Breast epithelium (tissue), 4 donors: ENCODE measurements around the gene PTPN7. TPM values are rescaled to one million over a fixed set of nuclear protein-coding genes. Genes with fewer than 3 reads are reported as not detected.
"Not testable (repeated sequence)": the region's sequence is repeated elsewhere in the genome, so short reads cannot be mapped to it uniquely, and the experiment has no call there.

Experiments used
- DNase-seq, 2 donors: peaks; one replicate each; pipeline ENCODE4 v3.0.0-alpha.2; 2019; ENCODE audit warnings: low spot score in 2 of 2
- H3K27ac ChIP-seq, 2 donors: fragments of 200-600 bp; sonication (generic) in 1 of 2; one replicate each; pipeline ENCODE4 v1.5.1; 2016 to 2019; ENCODE audit warnings: mild to moderate bottlenecking in 1 of 2
- H3K27me3 ChIP-seq, 2 donors: fragments of 200-600 bp; sonication (generic) in 1 of 2; one replicate each; pipeline versions ENCODE4 v1.5.1 to v1.6.0; 2017 to 2019; ENCODE audit warnings: control low read depth in 1 of 2, mild to moderate bottlenecking in 1 of 2
- H3K36me3 ChIP-seq: fragments of 200-600 bp; one replicate; pipeline ENCODE4 v1.5.1; 2019
- H3K4me1 ChIP-seq, 2 donors: fragments of 200-600 bp; sonication (generic); one replicate each; pipeline ENCODE4 v1.5.1; 2016 to 2019; ENCODE audit warnings: control low read depth in 1 of 2
- H3K4me3 ChIP-seq, 3 donors: fragments of 200-600 bp; sonication (generic); 1 replicate in 2 of 3; 2 replicates in 1 of 3; pipeline ENCODE4 v1.5.1; 2016 to 2019; ENCODE audit warnings: mild to moderate bottlenecking in 3 of 3, moderate library complexity in 2 of 3
- H3K9me3 ChIP-seq, 2 donors: fragments of 200-600 bp; sonication (generic) in 1 of 2; one replicate each; pipeline ENCODE4 v1.5.1; 2016 to 2019; ENCODE audit warnings: control low read depth in 1 of 2
- CTCF ChIP-seq, 3 donors: fragments of 450-650 bp; IDR thresholded peaks; one replicate each; pipeline ENCODE4 v1.5.1; 2016 to 2017; ENCODE audit warnings: antibody characterized with exemption in 3 of 3, mild to moderate bottlenecking in 3 of 3, moderate library complexity in 3 of 3
- POLR2A ChIP-seq: fragments of 450-650 bp; IDR thresholded peaks from one replicate; pipeline ENCODE4 v1.6.1; 2016; ENCODE audit warnings: antibody characterized with exemption, mild to moderate bottlenecking, moderate library complexity
- POLR2AphosphoS5 ChIP-seq, 3 donors: sonication (generic); formaldehyde crosslinking; IDR thresholded peaks; one replicate each; pipeline ENCODE4 v1.6.1; 2017; ENCODE audit warnings: antibody characterized with exemption in 3 of 3
- intact Hi-C: fragments of 100-400 bp; cut with DNase I; formaldehyde crosslinking; loops from one replicate; pipeline ENCODE4 v1.15.1; 2023; ENCODE audit warnings: low total_unique reads
- total RNA-seq, 3 donors: library from RNA; depleted of rRNA; stranded (reverse); fragments of >200 nt; gene quantifications; one replicate each; pipeline ENCODE4 v1.1.0, GENCODE V29; 2016

The PTPN7 gene
- total RNA-seq, 3 donors from 2014 or later: 1.4 to 4.2 (median 2.9) TPM

DNA sequence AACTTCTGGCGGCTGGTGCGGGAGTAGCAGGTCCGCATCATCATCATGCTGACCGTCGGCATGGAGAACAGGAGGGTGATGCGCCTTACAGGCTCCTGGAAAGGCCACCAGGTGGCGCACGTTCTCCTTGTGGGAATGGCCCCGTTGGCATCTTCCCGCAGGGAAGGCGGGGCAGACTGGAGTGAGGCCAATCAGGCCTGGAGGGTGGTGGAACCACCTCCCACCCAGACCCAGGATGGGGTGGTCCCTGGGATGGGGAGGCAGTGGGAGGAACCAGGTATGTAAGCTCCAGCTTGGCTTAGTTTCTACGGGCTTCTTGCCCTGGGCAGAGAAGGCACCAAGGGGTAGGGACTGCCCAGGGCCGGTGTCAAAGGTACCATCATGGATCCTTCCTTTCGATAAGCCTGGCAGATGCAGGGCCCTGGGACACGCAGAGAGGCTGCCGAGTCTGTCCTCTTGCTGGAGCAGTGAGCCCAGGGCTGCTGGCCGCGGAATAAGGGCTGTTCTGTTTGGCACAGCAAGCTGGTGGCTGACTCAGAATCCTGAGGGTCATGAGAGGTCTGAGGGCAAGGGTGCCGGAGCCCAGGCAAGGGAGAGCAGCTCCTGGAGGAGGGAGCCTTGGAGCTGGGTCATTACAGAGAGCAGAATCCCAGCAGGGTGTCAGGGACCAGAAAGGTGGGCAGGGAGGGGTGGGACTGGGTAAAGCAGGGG, 24.5 kb upstream of the PTPN7 start:
- intact Hi-C loops: loop anchor here (5.0 to 10.0 kb wide), 2 partner anchors 122 to 1260 kb away; no protein-coding TSS in a partner anchor
- Histone ChIP-seq H3K4me1 (no peaks in the 10 kb centered on the region), H3K9me3 (no peaks in the 10 kb centered on the region), H3K36me3 (no peaks in the 10 kb centered on the region), H3K4me3 (no peak overlapping the region), H3K27me3 (no peaks in the 10 kb centered on the region), H3K27ac (no peak overlapping the region)
- peak; percentile 57 to 76 for DNase-seq
- TF ChIP-seq POLR2AphosphoS5 (IDR thresholded peaks at IDR 0.05) (no peak), POLR2A (no peak), CTCF (IDR thresholded peaks at IDR 0.05) (peak; percentile 36 to 69 (median 57))

- no peaks in the 10 kb centered on the region for H3K27me3 ChIP-seq
- intact Hi-C loops: loop anchor here (10.0 kb wide), 1 partner anchor 1257 kb away; no protein-coding TSS in a partner anchor
- no peaks in the 10 kb centered on the region for H3K4me1 ChIP-seq
- DNase-seq: no peak
- no peak overlapping the region for H3K27ac ChIP-seq
- no peaks in the 10 kb centered on the region for H3K36me3 ChIP-seq
- TF ChIP-seq POLR2AphosphoS5 (IDR thresholded peaks at IDR 0.05) (no peak), CTCF (IDR thresholded peaks at IDR 0.05) (no peak), POLR2A (no peak)
- H3K4me3 ChIP-seq: no peak overlapping the region
- no peaks in the 10 kb centered on the region for H3K9me3 ChIP-seq
Observed at GRCh38 chr1:202182040-202182877, 21.9 kb upstream of the PTPN7 start.

DNA sequence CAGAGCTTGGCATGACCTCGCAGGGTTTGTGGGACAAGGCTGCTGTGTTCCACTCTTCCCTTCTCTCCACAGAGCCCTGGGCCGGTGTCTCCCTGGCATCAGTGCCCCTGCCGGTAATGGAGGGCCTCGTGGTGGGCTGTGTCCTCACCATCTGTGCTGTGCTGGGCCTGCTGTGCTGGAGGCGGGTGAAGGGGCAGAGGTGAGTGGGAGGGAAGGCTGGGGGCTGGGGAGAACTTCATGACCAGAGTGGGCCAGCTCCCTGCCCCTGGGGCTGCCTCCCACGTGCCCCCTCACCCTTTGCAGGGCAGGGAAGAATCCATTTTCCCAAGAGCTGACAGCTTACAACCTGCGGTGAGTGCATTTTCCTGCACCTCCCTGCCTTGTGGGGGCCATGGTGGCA, 21.2 kb upstream of the PTPN7 start:
- Histone ChIP-seq H3K9me3 (no peaks in the 10 kb centered on the region), H3K27ac (no peak overlapping the region), H3K4me1 (no peaks in the 10 kb centered on the region), H3K27me3 (no peaks in the 10 kb centered on the region), H3K4me3 (no peak overlapping the region), H3K36me3 (no peaks in the 10 kb centered on the region)
- TF ChIP-seq POLR2A (no peak), CTCF (IDR thresholded peaks at IDR 0.05) (no peak), POLR2AphosphoS5 (IDR thresholded peaks at IDR 0.05) (no peak)
- intact Hi-C loops: loop anchor here (10.0 kb wide), 1 partner anchor 1257 kb away; no protein-coding TSS in a partner anchor
- no peak for DNase-seq

DNA sequence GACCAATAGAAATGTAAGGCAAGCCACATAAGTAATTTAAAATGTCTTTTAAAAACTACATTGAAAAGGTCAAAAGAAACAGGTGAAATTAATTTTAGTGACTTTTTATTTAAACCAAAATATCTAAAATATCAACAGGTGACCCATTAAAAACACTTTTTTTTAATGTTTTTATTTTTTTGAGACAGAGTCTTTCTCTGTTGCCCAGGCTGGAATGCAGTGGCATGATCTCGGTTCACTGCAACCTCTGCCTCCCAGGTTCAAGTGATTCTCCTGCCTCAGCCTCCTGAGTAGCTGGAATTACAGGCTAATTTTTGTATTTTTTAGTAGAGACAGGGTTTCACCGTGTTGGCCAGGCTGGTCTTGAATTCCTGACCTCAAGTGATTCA, 20.3 kb upstream of the PTPN7 start:
- DNase-seq, H3K4me1 ChIP-seq, H3K27ac ChIP-seq, H3K36me3 ChIP-seq, H3K9me3 ChIP-seq, H3K27me3 ChIP-seq, H3K4me3 ChIP-seq: not testable (repeated sequence)
- intact Hi-C loops: loop anchor here (10.0 kb wide), 1 partner anchor 1256 kb away; no protein-coding TSS in a partner anchor

- no peak for TF ChIP-seq CTCF (IDR thresholded peaks at IDR 0.05)
- TF ChIP-seq POLR2A: no peak
- TF ChIP-seq POLR2AphosphoS5 (IDR thresholded peaks at IDR 0.05): no peak
- Histone ChIP-seq H3K27ac (no peak overlapping the region), H3K9me3 (no peaks in the 10 kb centered on the region), H3K27me3 (no peaks in the 10 kb centered on the region), H3K36me3 (no peaks in the 10 kb centered on the region), H3K4me1 (no peaks in the 10 kb centered on the region), H3K4me3 (no peak overlapping the region)
- intact Hi-C loops: loop anchor here (10.0 kb wide), 1 partner anchor 1255 kb away; no protein-coding TSS in a partner anchor
- no peak for DNase-seq
Observed at GRCh38 chr1:202179828-202180750, 19.7 kb upstream of the PTPN7 start.
